Central memory CD4-positive, alpha-beta T cell (primary cell): ENCODE results near the gene CRABP2.

Experiments used
- DNase-seq: peaks from one replicate; pipeline ENCODE4 v3.0.0; 2022

The CRABP2 gene

DNA sequence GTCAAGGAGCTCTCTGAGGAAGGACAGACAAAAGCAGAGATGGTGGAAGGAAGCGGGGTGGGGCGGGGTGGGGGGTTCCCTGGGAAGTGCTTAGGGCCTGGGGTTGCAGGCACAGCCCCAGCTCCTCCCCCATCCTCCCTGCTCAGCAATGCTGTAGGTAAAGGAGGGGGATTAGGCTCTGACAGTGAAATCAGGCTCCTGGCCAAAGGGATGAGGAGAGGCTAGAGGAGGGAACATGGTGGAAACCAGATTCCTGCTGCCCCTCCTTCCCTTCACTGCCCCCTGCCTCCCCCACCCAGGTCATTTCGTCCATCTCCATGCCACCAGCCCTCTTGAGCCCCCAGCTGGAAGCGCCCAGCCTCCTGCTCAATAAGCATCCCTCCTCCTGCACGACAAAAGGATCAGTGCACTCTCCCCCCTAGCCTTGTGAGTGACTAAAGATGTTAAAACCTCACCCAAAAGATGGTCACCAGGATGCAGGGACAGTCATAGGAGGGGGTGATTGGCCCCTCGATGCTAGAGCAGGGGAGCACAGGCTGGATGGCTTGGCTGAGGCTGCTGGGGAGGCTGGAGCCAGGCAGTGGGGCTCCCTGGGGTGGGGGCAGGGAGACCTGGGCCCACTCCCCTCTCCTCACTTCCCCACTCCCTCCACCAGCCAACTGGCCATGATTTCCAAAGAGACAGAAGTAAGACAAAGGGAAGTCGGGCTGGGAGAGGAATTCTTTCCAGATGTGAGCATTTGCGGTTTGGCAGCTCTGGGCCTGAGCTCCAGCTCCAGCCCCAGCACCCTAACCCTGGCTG, 2.2 kb upstream of the CRABP2 start:
- DNase-seq, result no peak

DNA sequence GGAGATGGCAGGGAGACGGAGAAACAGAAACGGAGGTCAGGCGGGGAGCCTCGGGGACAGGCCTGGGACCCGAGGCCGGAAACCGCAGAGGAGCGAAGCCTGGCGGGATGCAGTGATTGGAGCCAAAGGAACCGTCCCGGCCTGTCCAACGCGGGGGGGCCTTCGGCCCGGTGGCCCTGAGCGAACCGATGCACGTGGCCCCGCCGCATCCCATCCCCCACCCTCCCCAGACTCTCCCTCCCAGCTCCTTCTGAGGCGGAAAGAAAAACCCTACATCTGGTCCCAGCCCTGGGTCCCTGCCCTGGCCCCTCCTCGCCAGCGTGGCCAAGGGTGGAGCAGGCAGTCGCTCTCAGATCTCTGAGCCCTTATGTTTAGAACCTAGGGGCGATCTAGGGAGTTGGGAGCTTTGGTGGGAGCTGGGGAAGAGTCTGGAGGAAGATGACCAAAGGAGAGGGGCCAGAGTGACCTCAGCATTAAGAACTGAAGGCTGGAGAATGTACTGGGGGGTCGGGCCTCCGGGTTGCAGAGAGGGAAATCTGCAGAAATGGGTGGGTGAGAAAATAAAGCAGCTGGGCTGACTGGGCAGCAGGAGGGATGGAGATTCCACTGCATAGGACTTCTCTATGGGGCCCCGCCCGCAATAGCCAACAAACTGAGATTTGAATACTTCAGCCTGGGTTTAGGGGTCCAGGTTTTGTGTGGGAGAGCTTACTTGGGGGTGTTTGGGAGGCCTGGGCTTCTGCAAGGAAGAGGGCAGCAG, 1.5 kb upstream of the CRABP2 start:
- DNase-seq, result no peak

DNA sequence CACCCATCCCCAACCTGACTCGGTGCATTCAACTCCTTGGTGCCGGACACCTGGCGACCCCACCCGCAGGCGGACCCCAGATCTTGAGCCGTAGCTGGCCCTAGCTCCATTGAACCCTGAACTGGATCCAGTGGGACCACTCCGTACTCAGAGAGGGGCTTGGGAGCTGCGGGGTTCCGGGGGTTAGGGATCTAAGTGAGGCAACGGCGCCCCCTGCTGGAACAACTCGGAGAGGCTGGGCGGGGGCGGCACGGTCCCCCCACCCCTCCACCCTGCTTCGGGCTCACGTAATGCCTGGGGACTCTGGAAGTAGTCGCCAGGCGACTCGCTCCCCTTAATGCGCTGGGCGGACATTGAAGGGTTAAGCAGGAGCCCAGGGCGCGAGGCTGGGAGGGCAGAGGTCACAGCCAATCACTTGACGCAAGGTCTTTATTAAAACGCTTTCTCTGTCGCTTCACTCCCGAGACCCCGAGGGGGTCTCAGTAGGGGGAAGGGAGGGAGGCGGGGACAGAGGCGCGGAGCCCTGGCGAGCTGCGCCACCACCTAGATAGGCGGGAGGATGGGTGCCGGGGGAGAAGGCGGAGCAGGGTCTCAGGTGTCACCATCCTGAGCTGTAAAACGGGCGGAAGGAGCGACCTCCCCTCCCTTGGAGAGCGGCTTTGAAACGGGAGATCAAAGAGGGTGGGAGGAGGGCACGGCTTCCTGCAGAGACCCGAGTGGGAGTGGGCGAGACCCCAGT, 704 bp upstream of the CRABP2 start:
- peak; percentile 64 for DNase-seq

DNA sequence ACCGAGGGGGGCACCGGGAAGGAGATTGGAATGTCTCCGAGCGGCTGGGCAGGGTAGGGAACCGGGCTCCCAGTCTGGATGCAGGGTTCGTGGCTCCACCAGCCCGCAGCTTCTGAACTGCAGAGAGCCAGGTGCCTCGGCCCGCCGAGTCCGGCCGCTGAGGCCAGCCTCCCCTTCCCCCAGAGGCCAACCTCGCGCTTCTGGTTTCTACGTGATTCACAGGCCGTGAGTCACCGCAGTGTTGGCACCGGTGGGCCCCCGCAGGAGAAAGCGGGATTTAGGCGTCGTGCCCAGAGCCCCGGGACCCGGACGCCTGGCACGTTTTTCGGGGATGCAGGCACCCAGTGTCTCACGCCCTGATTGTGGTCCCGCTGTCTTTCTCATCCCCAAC, 458 bp downstream of the CRABP2 start:
- DNase-seq, result no peak

DNA sequence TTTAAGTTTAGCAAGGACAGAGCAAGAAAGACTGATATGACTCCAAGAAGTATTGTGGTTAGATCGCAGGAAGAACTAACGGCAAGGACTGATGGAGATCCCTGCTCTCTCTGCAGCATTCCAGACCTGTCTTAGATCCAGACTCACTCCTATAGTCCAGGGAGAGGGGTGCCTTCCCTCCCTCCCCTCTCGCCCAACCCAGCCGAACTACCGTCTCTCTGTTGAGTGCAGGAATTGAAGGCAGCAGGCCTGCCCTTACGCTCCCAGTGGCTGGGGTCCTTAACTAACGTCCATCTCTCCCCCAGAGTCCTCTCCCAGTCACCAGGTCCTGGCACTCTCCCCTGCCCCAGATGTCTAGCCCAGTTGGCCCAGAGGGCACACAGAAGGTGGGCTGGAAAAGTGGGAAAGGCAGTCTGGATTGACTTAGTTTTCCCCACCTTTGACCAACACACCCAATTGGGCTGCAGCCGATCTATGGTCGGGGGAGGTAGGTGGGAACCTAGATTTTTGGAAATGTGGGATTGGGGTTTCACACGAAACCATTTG, 1.1 kb downstream of the CRABP2 start:
- no peak for DNase-seq

DNA sequence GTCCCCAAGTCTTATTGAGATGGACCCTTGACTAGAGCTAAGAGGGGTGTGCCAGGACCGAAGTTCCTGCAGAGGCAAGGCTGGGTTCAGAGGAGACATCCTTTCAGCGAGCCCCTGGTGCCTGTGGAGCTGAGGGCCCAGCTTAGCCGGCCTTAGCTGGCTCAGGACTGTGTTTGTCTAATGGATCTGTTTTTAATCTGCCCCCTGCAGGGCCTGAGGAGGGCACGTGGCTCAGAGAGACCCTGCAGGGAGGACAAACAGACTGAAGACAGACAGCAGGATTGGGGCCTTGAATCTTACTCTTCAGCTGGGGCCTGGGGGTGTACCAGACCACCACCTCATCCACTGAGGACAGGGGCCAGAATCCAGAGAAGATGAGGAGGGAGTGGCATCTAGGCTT, 1.6 kb downstream of the CRABP2 start:
- no peak for DNase-seq

DNA sequence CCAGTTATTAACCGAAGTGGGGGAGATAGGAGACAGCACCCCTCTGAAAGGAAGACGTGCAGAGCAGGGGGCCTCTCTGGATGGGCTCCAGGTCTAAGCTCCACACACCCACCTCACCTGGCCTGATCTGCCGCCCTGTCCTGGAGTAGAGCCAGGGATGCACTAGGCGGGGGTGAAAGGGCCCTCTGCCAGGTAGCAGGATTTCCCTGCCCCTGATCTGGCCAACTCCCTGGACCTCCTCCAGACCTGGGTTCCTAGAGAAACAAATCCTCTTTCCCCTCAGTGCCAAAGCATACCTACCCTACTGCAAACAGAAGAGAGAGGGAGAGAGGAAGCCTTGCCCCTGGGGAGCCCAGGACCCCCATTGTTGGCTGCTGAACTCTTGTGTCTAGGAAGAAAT, 2.0 kb downstream of the CRABP2 start:
- no peak for DNase-seq

DNA sequence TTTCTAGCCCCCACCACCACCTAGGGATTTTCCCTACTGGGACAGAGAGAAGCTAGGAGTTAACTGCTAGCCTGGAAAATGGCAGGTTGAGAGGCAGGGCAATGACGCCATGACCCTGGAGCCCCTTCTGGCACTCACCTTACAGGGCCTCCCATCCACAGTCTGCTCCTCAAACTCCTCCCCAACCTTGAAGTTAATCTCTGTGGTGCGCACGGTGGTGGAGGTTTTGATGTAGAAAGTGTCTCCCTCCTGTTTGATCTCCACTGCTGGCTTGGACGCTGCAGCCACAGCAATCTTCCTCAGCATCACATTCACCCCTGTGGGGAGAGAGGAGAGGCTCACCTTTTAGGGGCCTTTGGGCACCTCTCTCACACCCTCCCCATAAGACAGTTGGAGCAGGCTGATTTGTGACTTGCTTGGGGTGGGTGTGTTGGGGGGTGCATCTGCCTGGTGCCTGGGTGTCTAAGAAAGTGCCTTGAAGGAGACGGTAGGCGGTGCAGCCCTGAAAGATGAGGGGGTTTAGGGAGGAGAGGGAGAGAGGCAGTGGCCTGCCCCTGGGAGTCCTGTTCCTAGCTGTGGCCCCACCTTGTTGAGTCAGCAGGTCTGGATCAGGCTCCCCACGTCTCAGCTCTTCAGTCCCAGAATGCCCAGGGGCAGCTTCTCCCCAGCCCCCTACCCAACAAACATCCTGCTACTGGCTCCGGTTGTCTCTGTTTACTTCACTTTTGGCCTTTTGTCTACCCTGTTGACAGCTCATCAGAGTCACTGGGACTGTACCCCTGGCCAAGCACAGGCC, 4.4 kb downstream of the CRABP2 start:
- DNase-seq, result no peak

DNA sequence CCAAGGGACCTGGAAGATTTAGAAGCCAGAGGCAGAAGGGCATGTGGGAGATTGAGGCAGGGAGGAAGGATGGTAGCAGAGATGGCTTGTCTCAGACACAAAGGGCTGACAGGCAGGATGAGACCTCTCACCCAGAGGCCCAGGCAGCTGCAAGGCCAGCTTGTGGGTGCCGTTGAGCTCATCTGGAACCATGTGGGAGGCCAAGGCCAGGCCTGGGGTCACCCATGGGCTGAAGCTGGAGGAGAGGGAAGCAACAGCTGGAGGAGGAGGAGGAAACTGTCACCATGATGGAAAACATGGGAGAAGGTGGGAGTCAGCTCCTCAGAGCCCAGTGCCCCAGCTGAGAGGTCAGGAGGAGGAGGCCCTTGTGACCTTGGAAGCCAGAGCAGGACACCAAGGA, 6.4 kb downstream of the CRABP2 start:
- no peak for DNase-seq

DNA sequence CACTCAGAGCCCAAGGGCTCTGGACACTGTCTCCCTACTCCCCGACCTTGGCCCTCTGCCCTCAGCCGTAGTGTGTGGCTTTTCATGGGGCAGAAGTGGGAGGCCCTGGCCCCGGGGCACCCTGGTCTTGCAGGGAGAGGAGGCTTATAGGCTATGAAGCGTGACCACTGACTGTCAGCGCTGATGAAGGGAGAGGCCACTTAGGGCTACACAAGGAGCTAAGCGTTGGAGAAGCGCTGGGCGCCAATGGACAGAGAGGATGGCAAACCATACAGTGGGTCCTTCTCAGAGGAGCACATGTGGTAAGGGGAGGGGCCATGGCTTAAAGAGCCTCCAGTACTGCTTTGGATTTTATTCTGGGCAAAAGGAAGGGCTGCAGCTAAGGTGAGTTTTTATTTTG, 7.9 kb downstream of the CRABP2 start:
- DNase-seq, result no peak

DNA sequence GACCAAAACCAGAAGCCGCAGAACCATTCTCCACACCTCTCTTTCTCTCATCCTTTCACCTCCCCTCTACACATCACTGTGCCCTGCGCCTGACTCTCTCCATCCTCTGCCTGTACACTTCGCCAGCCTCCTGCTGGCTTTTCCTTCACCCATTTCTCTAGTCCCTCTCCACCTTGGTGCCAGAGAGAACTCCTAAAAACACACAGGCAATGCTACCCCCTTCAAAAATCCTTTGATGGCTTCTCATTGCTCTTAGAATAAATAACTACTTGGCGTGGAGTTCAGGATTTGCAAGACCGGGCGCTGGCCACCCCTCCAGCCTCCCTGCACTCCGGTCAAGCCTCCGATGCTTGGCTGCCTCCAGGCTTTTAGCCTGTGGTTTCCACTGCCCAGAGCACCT, 8.6 kb downstream of the CRABP2 start:
- DNase-seq, result no peak

DNA sequence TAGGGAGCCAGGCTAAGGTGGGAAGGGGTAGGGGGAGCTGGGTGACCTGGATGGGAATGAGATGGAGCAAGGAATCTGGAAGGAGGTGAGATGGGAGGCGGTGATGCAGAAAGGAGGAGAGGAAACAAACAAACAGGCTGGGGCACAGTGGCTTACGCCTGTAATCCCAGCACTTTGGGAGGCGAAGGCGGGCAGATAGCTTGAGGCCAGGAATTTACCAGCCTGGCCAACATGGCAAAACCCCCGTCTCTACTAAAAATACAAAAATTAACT, 10.8 kb downstream of the CRABP2 start:
- no peak for DNase-seq

DNA sequence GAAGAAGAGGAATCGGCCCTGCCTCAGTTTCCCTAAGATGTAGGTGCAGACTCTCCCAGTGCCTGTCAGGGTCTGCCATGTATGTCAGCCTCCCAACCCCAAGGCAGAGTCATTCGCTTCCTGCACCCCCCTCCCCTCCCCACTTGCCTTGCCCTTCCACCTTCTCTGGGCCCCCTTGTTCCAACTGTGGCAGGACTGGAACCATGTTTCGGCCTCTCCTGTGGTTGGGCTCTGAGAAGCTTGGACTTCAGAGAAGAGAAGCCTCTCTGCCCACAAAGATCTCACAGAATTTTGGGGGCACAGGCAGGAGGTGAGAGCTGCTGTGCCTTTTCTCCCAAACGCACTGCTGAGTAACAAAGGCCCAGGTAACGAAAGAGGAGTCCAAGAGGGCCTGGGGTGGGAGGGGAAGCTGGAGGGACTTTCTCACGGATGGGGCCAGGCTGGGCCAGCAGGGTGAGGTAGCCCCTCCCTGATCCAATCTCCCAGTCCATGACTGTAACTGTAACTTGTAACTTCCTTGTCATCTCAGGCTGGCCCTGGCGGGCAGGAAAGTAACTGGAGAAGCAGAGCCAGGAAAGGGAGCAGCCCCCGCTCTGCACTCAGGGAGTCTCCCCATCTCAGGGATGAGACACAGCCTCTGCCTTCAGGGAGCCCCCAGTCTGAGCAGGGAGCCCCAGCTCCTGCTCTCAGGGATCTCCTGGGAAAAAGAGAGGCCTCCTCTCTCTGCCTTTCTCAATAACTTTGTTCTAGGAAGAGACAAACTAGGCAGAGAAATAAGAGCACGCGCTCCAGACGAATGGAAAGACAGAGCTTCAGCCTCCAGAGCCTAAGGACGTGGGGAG, 11.3 kb downstream of the CRABP2 start:
- no peak for DNase-seq

DNA sequence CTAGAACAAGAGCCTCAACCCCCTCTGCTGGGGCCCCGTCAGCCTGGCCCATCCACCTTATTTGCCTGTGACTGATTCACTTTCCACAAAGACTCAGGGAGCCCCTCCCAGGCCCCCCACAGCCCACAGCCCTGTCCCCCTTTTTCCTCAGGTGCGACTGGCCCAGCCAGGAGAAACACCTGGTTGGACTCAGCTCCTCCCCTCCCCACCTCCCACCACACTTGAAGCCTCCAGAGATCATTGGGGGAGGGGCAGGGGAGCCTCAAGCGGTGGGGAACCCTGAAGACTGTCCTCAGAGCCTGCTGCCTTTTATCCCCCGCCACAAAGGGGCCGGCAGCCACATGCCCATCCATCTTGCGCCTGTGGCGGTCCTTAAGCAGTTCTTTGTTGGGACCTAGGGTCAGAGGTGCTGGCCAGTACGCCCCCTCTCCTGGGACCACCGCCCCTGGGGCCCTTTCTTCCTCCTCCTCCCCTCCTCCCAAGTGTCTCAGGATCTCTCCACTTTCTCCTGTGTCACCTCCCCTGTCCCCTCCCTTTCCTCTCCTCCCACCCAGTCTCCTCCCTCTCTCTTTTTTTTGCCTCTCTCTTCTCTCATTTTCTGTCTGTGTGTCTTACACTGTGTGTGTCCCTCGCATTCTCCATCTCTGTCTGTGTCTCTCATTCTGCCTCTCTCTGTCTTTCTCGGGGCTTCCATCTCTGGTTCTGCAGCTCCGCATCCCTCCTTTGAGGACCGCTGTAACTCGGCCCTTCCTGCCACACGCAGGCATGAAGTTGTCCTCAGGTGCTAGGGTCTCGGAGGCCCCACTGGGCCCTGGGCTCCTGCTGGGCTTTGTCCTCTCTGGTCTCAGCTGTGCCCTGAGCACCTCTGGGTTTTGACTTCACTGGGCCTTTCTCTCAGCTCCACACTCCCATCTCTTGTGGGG, 12.2 kb downstream of the CRABP2 start:
- DNase-seq, result no peak

DNA sequence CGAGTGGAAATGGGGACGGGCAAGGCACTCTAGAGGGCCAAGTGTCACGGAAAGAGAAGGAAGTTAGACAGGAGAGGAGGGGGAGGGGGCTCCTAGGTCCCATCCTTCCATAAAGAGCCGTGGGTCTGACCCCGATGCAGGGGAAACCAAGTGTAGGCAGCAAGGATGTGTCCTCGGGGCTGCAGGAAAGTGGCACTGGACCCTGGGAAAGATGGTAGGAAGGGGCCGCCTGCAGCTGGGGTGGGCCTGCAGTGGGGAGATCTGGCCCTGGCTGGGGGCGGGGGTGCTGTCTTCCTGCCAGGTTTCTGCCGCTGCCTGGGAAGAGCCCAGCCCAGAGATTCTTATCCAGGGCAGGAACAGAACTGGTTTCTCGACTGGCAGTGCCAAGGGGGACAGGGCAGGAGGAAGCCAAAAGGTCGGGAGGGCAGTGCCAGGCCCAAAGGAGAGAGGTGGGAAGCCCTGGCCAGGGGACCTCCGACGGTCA, 12.9 kb downstream of the CRABP2 start:
- no peak for DNase-seq

DNA sequence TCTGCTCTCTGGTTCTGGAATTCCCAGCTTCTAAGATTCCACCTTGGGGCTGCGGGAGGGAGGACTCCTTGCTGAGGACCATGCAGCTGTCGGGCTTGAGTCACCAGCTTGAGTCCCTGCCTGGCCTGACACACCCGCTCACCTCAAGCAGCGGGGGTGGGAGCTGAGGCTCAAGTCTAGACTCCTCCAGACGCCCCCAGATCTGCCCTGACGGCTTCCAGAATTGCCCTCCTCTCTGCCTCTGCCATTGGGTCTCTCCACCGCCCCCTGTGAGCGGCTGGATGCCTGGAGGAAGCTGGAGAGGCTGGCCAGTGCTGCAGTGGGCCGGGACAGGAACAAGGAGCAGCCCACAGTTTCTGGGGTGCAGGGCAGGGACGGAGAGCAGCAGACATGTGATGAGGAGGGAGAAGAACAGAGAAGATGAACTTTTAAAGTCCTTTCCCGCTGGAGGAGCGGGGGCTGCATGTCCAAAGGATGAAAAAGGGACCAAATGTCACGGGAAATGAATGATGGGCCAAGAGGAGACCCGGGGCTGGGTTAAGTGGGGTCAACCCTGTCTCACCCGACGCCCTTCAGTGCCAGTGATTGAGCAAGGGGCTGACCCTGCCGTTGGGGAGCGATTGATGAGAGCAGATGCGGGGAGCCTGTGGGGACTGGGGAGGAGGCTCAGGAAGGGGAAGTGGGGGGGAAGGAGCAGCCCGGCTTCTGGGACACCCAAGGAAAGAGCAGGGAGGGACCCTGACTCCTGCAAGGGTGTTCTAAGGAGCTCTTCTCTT, 13.5 kb downstream of the CRABP2 start:
- no peak for DNase-seq

DNA sequence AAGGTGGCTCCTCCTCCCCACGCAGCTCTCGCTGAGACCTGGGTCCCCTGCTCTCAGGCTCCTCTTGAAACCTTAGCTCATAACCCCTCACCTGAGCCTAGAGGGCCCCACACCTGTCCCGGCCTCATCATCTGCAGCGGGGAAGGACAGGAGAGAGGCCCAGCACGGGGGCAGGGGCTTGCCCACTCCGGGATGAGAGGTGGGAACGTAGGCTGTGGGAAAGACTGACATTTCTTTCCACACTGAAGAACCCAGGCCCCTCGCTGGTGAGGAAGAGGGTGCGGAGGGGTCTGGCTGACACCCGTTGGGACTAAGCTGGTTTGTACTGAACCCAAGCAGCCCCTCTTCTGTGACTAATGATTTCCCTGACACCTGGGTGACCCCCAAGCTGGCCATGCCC, 14.2 kb downstream of the CRABP2 start:
- no peak for DNase-seq

DNA sequence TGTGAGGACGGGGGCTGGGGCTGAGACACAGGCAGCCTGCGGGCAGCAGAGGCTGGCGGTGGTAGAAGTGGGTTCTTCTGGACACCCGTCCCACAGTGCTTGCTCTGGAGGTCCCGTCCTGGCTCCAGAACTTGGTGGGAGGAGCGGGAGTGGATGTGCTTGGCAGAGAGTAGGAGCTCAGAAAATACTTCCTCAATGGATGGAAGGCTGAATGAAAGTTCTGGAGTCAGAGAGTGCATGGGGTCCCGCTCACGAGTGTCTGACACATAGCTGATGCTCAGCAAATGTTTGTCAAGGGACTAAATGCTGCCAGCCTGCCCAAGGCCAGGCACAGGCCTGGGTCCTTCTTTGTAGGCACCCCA, 14.7 kb downstream of the CRABP2 start:
- DNase-seq, result no peak

DNA sequence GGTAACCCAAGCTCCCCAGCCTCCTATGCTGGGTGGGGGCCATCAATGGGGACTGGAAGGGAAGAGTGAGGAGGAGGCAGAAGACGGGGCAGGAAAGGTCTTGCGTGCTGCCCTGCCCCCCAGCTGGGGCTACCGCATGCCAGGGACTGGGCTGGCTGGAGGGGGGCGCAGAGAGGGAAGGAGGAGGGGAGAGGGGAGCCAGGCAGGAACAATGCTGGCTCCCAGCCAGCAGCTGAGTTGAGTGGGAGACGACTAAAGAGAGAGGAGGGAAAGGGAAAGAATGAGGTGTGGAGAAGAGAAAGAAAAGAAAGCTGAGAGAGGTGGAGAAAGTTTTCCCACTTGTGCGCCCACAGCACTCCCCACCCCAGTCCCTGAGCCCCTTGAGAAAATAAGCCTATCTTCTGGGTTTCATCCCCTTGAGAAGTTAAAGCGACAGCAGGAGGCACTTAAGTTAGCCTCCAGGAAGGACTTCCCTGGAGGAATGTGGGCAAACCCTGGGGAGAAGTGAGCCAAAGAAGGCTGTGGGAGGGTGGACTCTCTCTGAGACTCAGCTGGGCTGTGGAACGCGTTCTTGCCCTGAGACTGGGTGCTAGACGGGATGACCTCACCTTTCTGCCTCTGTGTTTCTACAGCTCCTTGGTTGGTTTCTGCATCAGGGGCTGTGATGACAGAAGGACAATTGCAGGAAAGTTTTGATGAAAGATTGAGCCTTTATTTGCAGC, 15.3 kb downstream of the CRABP2 start:
- no peak for DNase-seq
